ENCODE measurements around the gene VGLL1.

GRCh38 chrX:136541294-136541693 lies 9.3 kb downstream of the VGLL1 start:
- no peak for TF ChIP-seq EZH2phosphoT487 (IDR thresholded peaks at IDR 0.05; ENCODE audit: borderline replicate concordance, low read depth, low read length)
- no peak for TF ChIP-seq CTCF (conservative IDR thresholded peaks at IDR 0.05; ENCODE audit: low read length)

All from OCI-LY7 (cell line).